HepG2 (cell line): ENCODE data around the gene KLF15. TPM values are rescaled to one million over a fixed set of nuclear protein-coding genes. Genes with fewer than 3 reads are reported as not detected.

Experiments used
- ATAC-seq: fragments of 200-7000 bp; cut with Tn5 transposase; 3 replicates; pipeline ENCODE4 v1.9.1; 2020; ENCODE audit warnings: mild to moderate bottlenecking, moderate library complexity
- BruUV-seq: library from RNA; stranded (reverse); fragments of 400-500 nt; replicated peaks from 2 replicates; lab custom pipeline; 2021; lab: Mats Ljungman, UMichigan
- CTCF ChIA-PET: fragments of 300-600 bp; formaldehyde crosslinking; extraction: SDS; loops from one replicate; lab custom pipeline; 2021; ENCODE audit warnings: low total read pairs, inconsistent platforms, low intra/inter-chr PET ratio; lab: Yijun Ruan, JAX
- POLR2A ChIA-PET: fragments of 350-600 bp; sonication (Branson Sonifier 250); formaldehyde crosslinking; loops from one replicate; lab custom pipeline; 2020; ENCODE audit warnings: antibody characterized with exemption, inconsistent platforms; lab: Yijun Ruan, JAX
- DNase-seq: peaks from one replicate; pipeline ENCODE4 v3.0.0-alpha.2; 2015; ENCODE audit warnings: low spot score
- FAIRE-seq: peaks from 3 replicates; lab custom pipeline; 2011; peaks lifted over from hg19 to GRCh38; lab: Jason Lieb, UNC
- H2AFZ ChIP-seq: one replicate; pipeline ENCODE4 v1.6.1; 2011; ENCODE audit warnings: low read length, inconsistent platforms
- H3K27ac ChIP-seq: fragments of 300-600 bp; 3 replicates; pipeline ENCODE4 v1.8.0; 2011; ENCODE audit warnings: mixed run types, mild to moderate bottlenecking, mixed read lengths, low read length, inconsistent platforms; ENCODE audit not compliant: insufficient read depth; ENCODE audit errors: extremely low read length
- H3K27me3 ChIP-seq, 2 experiments: fragments of 200-600 bp in 1 of 2; 2 replicates in 1 of 2; 3 replicates in 1 of 2; pipeline versions ENCODE4 v1.6.0 to v1.8.0; 2011; ENCODE audit warnings: low read length in 2 of 2, mild to moderate bottlenecking in 2 of 2, moderate library complexity in 2 of 2, inconsistent platforms in 1 of 2; ENCODE audit not compliant: insufficient read depth in 2 of 2, control insufficient read depth in 1 of 2
- H3K36me3 ChIP-seq, 2 experiments: fragments of 200-600 bp in 1 of 2; replicated peaks in 1 of 2; 2 replicates in 1 of 2; 3 replicates in 1 of 2; pipeline versions ENCODE4 v1.5.1 to v1.8.0; 2011; ENCODE audit warnings: low read length in 2 of 2, inconsistent platforms in 1 of 2; ENCODE audit not compliant: insufficient read depth in 2 of 2, control insufficient read depth in 1 of 2
- H3K4me1 ChIP-seq: 2 replicates; pipeline ENCODE4 v1.5.1; 2012; ENCODE audit warnings: low read length, inconsistent platforms; ENCODE audit not compliant: insufficient read depth
- H3K4me2 ChIP-seq: 2 replicates; pipeline ENCODE4 v1.6.0; 2011; ENCODE audit warnings: low read depth, low read length, inconsistent platforms
- H3K4me3 ChIP-seq, 3 experiments: fragments of 200-600 bp in 1 of 3; sonication (generic), shearing (Covaris generic) in 1 of 3; replicated peaks in 1 of 3; 2 replicates each; pipeline ENCODE4 v1.5.1; 2011 to 2016; ENCODE audit warnings: low read length in 3 of 3, inconsistent platforms in 2 of 3, low read depth in 2 of 3, mild to moderate bottlenecking in 2 of 3, control low read depth in 1 of 3, mixed read lengths in 1 of 3; ENCODE audit not compliant: insufficient read depth in 1 of 3
- H3K79me2 ChIP-seq: one replicate; pipeline ENCODE4 v1.6.1; 2011; ENCODE audit warnings: low read length, inconsistent platforms; ENCODE audit not compliant: insufficient read depth
- H3K9ac ChIP-seq: 2 replicates; pipeline ENCODE4 v1.6.0; 2011; ENCODE audit warnings: mild to moderate bottlenecking, low read depth, low read length, inconsistent platforms; ENCODE audit not compliant: insufficient read depth
- H3K9me3 ChIP-seq: 2 replicates; pipeline ENCODE4 v1.5.1; 2012; ENCODE audit warnings: mild to moderate bottlenecking, low read length
- H4K20me1 ChIP-seq: 2 replicates; pipeline ENCODE4 v1.6.0; 2011; ENCODE audit warnings: inconsistent platforms, mild to moderate bottlenecking, low read length, moderate library complexity; ENCODE audit not compliant: insufficient read depth
- CEBPB ChIP-seq: IDR thresholded peaks from 2 replicates; pipeline ENCODE4 v1.6.1; 2011; ENCODE audit warnings: low read depth, low read length, improper control_type of control experiment, borderline replicate concordance
- EED ChIP-seq: sonication (generic); formaldehyde crosslinking; IDR thresholded peaks from 2 replicates; pipeline ENCODE4 v1.5.0; 2020; ENCODE audit warnings: mild to moderate bottlenecking, missing genetic modification reagents
- HES4 ChIP-seq: sonication (generic); formaldehyde crosslinking; IDR thresholded peaks from 2 replicates; pipeline ENCODE4 v1.9.0; 2021; ENCODE audit warnings: mild to moderate bottlenecking, missing genetic modification reagents, borderline replicate concordance
- HNF4A ChIP-seq: sonication (generic); formaldehyde crosslinking; IDR thresholded peaks from 2 replicates; pipeline ENCODE4 v1.4.0; 2020; ENCODE audit warnings: missing genetic modification reagents
- HNRNPUL1 ChIP-seq: fragments of 200-400 bp; formaldehyde crosslinking; IDR thresholded peaks from 2 replicates; pipeline ENCODE4 v1.6.1; 2017; ENCODE audit warnings: low read depth, mild to moderate bottlenecking, low read length, moderate library complexity
- MAFK ChIP-seq, 2 experiments: IDR thresholded peaks in 1 of 2; conservative IDR thresholded peaks in 1 of 2; 2 replicates each; pipeline ENCODE4 v1.6.1; 2011; ENCODE audit warnings: improper control_type of control experiment in 2 of 2, low read length in 2 of 2
- SIN3A ChIP-seq: IDR thresholded peaks from 2 replicates; pipeline ENCODE4 v1.6.1; 2011; ENCODE audit warnings: low read depth, mild to moderate bottlenecking, control low read depth, low read length, borderline replicate concordance
- SMC3 ChIP-seq: IDR thresholded peaks from 2 replicates; pipeline ENCODE4 v1.6.1; 2011; ENCODE audit warnings: low read length, improper control_type of control experiment
- TBX2 ChIP-seq: sonication (generic); formaldehyde crosslinking; IDR thresholded peaks from 2 replicates; pipeline ENCODE4 v1.5.0; 2020; ENCODE audit warnings: missing genetic modification reagents, mild to moderate bottlenecking, borderline replicate concordance
- THYN1 ChIP-seq: sonication (generic); formaldehyde crosslinking; IDR thresholded peaks from 2 replicates; pipeline ENCODE4 v1.8.1; 2023; ENCODE audit warnings: low read depth, mild to moderate bottlenecking, moderate library complexity, missing genetic modification reagents, borderline replicate concordance
- ZC3H4 ChIP-seq: sonication (generic); formaldehyde crosslinking; IDR thresholded peaks from 2 replicates; pipeline ENCODE4 v1.4.0; 2020; ENCODE audit warnings: missing genetic modification reagents, borderline replicate concordance
- ZNF350 ChIP-seq: sonication (generic); formaldehyde crosslinking; IDR thresholded peaks from 2 replicates; pipeline ENCODE4 v1.4.0; 2020; ENCODE audit warnings: mild to moderate bottlenecking, low read depth, missing genetic modification reagents, borderline replicate concordance
- ZNF354B ChIP-seq: sonication (generic); formaldehyde crosslinking; IDR thresholded peaks from 2 replicates; pipeline ENCODE4 v1.8.0; 2022; ENCODE audit warnings: mild to moderate bottlenecking, missing genetic modification reagents
- WGBS: methylation state at CpG from one replicate; pipeline ENCODE4 v1.1.6; 2017; ENCODE audit warnings: low lambda C conversion rate; 5-methylcytosine and 5-hydroxymethylcytosine counted together
- in situ Hi-C: cut with HindIII; loops from 2 replicates; pipeline ENCODE4 v1.10.0; 2017; ENCODE audit warnings: low pct_unique_long_range_greater_than_20kb; ENCODE audit not compliant: extremely low pct_ligation_motif_present
- intact Hi-C: fragments of 100-400 bp; cut with micrococcal nuclease; formaldehyde crosslinking; loops from one replicate; pipeline ENCODE4 v1.10.0; 2022; ENCODE audit not compliant: unreplicated experiment
- polyA plus RNA-seq, 8 experiments: library from polyadenylated mRNA; depleted of rRNA in 3 of 8; stranded (reverse) in 7 of 8; unstranded in 1 of 8; fragments of >200 nt; fragmentation: Illumina TruSeq in 4 of 8; extraction: Trizol in 4 of 8; gene quantifications; 2 replicates each; pipeline versions ENCODE4 v1.2.1 to v1.2.3, GENCODE V29; 2011 to 2016; ENCODE audit warnings: low read depth in 4 of 8, missing spikeins in 1 of 8, mixed read lengths in 1 of 8; ENCODE audit not compliant: insufficient read depth in 1 of 8
- total RNA-seq, 5 experiments: library from RNA; depleted of rRNA; stranded (reverse); fragments of >200 nt; fragmentation: Illumina TruSeq; extraction: Trizol; gene quantifications; 2 replicates each; pipeline ENCODE4 v1.2.3, GENCODE V29; 2016; ENCODE audit warnings: low read depth in 1 of 5
- TF ChIP-seq, protein P1 (sequence below): sonication (generic); formaldehyde crosslinking; conservative IDR thresholded peaks from 2 replicates; pipeline ENCODE4 v1.4.0; 2020; ENCODE audit warnings: missing genetic modification reagents
- TF ChIP-seq, protein P2 (sequence below): sonication (generic); formaldehyde crosslinking; IDR thresholded peaks from 2 replicates; pipeline ENCODE4 v1.5.0; 2020; ENCODE audit warnings: missing genetic modification reagents, mild to moderate bottlenecking, borderline replicate concordance

The KLF15 gene
- total and polyA plus RNA-seq, 2 of the 13 experiments (the other 11 are each of a cell fraction or from before 2014, with no cell fraction given) = 7.1 to 7.8 TPM

DNA sequence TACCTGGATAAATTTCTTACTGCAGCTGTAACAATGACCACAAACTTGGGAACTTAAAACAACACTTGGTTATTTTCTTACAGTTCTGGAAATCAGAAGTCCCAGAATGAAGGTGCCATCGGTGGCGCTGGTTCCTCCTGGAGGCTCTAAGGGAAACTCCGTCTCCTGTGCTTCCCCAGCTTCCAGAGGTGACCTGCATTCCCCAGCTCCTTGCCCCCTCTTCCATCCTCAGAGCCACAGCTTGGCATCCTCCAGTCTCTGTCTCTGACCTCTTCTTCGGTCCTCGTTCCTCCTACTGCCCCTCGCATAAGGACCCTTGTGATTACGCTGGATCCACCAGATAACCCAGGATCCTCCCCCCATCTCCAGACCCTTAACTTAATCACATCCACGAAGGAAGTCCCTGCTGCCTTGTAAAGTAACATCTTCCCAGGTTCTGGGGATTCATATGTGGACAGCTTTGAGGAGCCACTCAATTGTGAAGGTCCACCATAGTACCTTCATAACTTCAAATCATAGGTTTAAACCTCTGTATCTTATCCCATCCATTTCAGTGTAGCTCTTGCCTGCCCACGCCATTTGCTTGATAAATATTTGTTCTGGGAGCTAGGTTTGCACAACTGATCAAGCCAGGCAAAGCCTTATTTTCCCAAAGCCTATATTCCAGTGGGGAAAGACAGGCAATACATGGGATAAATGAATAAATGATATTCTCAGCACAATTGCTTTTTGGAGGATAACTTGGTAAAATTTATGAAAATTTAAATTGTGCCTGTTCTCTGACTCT, 34.8 kb downstream of the KLF15 start:
- WGBS = 52% methylated on average over 9 of the region's 9 CpGs
- intact Hi-C loops (no loop called here), in situ Hi-C loops (no loop called here)
- no peak overlapping the region for H2AFZ ChIP-seq
- H3K36me3 ChIP-seq = no peaks in the 10 kb centered on the region
- H3K4me3 ChIP-seq = no peak overlapping the region
- no peak overlapping the region for H3K9ac ChIP-seq
- H3K79me2 ChIP-seq = no peaks in the 10 kb centered on the region
- ChIA-PET POLR2A (no interaction called here), CTCF (no interaction called here)
- no TSS peak for BruUV-seq
- H3K4me2 ChIP-seq = no peak overlapping the region
- H3K27ac ChIP-seq = no peak overlapping the region
- peak; percentile 8 for DNase-seq
- peaks cover 7% of the 10 kb centered on the region for H3K4me1 ChIP-seq
- no peaks in the 10 kb centered on the region for H4K20me1 ChIP-seq
- peaks cover 1 to 14% of the 10 kb centered on the region in 2 experiments; a peak in 3 of 5 replicates for H3K27me3 ChIP-seq
- TF ChIP-seq CEBPB (0 out of 2 replicates have a peak, but pooled peaks have one; percentile 9), HES4 (no peak)
- ATAC-seq = peak; percentile 48; the same call in 1 of the 3 replicates
- no peak for FAIRE-seq
- no peaks in the 10 kb centered on the region for H3K9me3 ChIP-seq

DNA sequence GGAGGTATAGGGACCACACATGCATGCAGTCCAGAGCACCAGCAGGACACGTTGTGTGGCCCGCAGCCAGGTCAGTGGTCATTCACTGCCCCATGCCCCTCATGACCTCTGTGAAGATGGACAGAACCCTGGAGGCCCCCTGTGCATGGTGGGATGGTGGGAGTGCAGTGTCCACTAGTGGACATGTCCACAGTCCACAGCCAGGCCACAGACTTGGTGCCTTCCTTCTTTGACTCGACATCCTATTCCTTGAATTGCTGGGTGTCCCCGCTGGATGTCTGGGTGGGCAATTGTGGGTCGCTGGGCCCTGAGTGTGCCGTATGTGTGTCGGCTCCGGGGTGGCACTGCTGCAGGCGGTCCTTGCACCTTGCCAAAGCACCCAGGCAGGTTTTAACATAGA, 35.7 kb downstream of the KLF15 start:
- CTCF ChIA-PET = no interaction called here
- H3K27me3 ChIP-seq = peaks cover 1 to 13% of the 10 kb centered on the region in 2 experiments; a peak in 3 of 5 replicates

More for the DNA sequence above, 35.7 kb downstream of the KLF15 start:
- TF ChIP-seq SIN3A (no peak), HNF4A (no peak), ZC3H4 (CRISPR knock-in tag) (no peak), ZNF350 (CRISPR knock-in tag) (no peak), ZNF354B (CRISPR knock-in tag) (no peak), HNRNPUL1 (no peak), MAFK (conservative IDR thresholded peaks at IDR 0.05 in 1 of 2, IDR thresholded peaks at IDR 0.05 in 1 of 2; ENCODE audit: low read length in 2 of 2) (no peak), EED (CRISPR knock-in tag) (no peak), THYN1 (CRISPR knock-in tag) (no peak), SMC3 (no peak), TBX2 (CRISPR knock-in tag) (no peak)
- TF ChIP-seq, protein P1, sequence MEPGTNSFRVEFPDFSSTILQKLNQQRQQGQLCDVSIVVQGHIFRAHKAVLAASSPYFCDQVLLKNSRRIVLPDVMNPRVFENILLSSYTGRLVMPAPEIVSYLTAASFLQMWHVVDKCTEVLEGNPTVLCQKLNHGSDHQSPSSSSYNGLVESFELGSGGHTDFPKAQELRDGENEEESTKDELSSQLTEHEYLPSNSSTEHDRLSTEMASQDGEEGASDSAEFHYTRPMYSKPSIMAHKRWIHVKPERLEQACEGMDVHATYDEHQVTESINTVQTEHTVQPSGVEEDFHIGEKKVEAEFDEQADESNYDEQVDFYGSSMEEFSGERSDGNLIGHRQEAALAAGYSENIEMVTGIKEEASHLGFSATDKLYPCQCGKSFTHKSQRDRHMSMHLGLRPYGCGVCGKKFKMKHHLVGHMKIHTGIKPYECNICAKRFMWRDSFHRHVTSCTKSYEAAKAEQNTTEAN (CRISPR knock-in tag) = no peak
- TF ChIP-seq, protein P2, sequence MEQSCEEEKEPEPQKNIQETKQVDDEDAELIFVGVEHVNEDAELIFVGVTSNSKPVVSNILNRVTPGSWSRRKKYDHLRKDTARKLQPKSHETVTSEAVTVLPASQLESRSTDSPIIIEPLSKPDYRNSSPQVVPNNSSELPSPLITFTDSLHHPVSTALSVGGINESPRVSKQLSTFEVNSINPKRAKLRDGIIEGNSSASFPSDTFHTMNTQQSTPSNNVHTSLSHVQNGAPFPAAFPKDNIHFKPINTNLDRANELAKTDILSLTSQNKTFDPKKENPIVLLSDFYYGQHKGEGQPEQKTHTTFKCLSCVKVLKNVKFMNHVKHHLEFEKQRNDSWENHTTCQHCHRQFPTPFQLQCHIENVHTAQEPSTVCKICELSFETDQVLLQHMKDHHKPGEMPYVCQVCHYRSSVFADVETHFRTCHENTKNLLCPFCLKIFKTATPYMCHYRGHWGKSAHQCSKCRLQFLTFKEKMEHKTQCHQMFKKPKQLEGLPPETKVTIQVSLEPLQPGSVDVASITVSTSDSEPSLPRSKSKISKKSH = no peak
- no peaks in the 10 kb centered on the region for H3K79me2 ChIP-seq
- H3K9ac ChIP-seq = no peak overlapping the region
- peaks cover 7% of the 10 kb centered on the region for H3K4me1 ChIP-seq
- intact Hi-C loops = no loop called here
- POLR2A ChIA-PET = no interaction called here
- no TSS peak for BruUV-seq
- H3K27ac ChIP-seq = no peak overlapping the region
- no CpG with 5 or more reads among the region's 9 CpGs for WGBS
- ATAC-seq = no peak
- DNase-seq = no peak
- H3K36me3 ChIP-seq = no peaks in the 10 kb centered on the region
- no peaks in the 10 kb centered on the region for H3K9me3 ChIP-seq
- H3K4me2 ChIP-seq = no peak overlapping the region
- no peak for FAIRE-seq
- in situ Hi-C loops = no loop called here
- no peak overlapping the region for H2AFZ ChIP-seq
- no peaks in the 10 kb centered on the region for H4K20me1 ChIP-seq
- H3K4me3 ChIP-seq = no peak overlapping the region
